Activated CD4-positive, alpha-beta T cell treated with anti-CD3 and anti-CD28 coated beads for 36 hours (primary cell): ENCODE results near the gene NHS. TPM values are rescaled to one million over a fixed set of nuclear protein-coding genes. Genes with fewer than 3 reads are reported as not detected.
A peak's percentile ranks its signal among the peaks of the same experiment; 100 is the strongest.
"Not testable (repeated sequence)": the region's sequence is repeated elsewhere in the genome, so short reads cannot be mapped to it uniquely, and the experiment has no call there.

Source experiments
- ATAC-seq: fragments of 200-7000 bp; cut with Tn5 transposase; one replicate; pipeline ENCODE4 v1.10.0; 2021; ENCODE audit warnings: mild to moderate bottlenecking, moderate library complexity
- CTCF ChIA-PET: fragments of 350-600 bp; sonication (Branson Sonifier 250); formaldehyde crosslinking; loops from one replicate; lab custom pipeline; 2021; ENCODE audit warnings: antibody characterized with exemption; lab: Charles Lee
- POLR2A ChIA-PET: fragments of 350-600 bp; sonication (Branson Sonifier 250); formaldehyde crosslinking; loops from one replicate; lab custom pipeline; 2021; ENCODE audit warnings: antibody characterized with exemption, inconsistent platforms; lab: Charles Lee
- DNase-seq: peaks from one replicate; pipeline ENCODE4 v3.0.0-alpha.2; 2020
- H3K27ac Mint-ChIP-seq: one replicate; pipeline ENCODE4 v1.8.0; 2021; ENCODE audit warnings: mixed read lengths
- H3K27me3 Mint-ChIP-seq: one replicate; pipeline ENCODE4 v1.8.0; 2021; ENCODE audit warnings: mixed read lengths
- H3K36me3 Mint-ChIP-seq: one replicate; pipeline ENCODE4 v1.8.0; 2021; ENCODE audit warnings: low read depth, mixed read lengths
- H3K4me1 Mint-ChIP-seq: one replicate; pipeline ENCODE4 v1.8.0; 2021; ENCODE audit warnings: mixed read lengths
- H3K4me3 Mint-ChIP-seq: one replicate; pipeline ENCODE4 v1.8.0; 2021; ENCODE audit warnings: mild to moderate bottlenecking, moderate library complexity, mixed read lengths
- H3K9me3 Mint-ChIP-seq: one replicate; pipeline ENCODE4 v1.8.0; 2021; ENCODE audit warnings: low read depth, mixed read lengths
- intact Hi-C, 2 experiments: fragments of 100-400 bp; cut with DNase I in 1 of 2; cut with micrococcal nuclease in 1 of 2; formaldehyde crosslinking; loops; one replicate each; pipeline versions ENCODE4 v1.14.2 to v1.15.1; 2022 to 2024; cut with DNase I, micrococcal nuclease
- total RNA-seq, 2 experiments: library from RNA; stranded (reverse); gene quantifications; one replicate each; pipeline ENCODE4 v1.2.3, GENCODE V29; 2021

Gene NHS
- total RNA-seq, 2 experiments from 2014 or later: 6.7 to 10.2 TPM

DNA sequence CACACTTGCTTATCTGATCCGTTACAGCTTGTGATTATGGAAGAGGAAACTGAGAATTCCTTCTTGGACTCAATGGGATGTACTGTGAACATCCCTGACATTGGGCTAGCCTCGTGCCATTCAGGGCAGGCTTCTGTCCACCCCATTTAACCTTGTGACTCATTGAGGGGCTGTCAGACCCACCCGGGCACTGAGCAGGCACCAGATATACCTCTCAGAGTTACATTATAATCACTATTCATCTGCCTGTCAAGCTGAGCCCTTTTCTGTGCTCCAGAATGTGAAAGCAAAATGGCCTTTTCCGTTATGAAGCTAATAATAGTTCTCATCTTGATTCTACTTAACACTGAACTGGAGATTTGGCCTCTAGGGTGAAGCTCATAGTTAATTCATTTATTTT lies 191.7 kb downstream of the NHS start:
- DNase-seq (no peak), ATAC-seq (no peak)
- H3K27me3 Mint-ChIP-seq: no peaks in the 10 kb centered on the region
- ChIA-PET CTCF (no interaction called here), POLR2A (no interaction called here)
- H3K36me3 Mint-ChIP-seq: peaks cover 3% of the 10 kb centered on the region
- no peak overlapping the region for H3K4me3 Mint-ChIP-seq
- intact Hi-C loops: no loop called here
- H3K27ac Mint-ChIP-seq: no peak overlapping the region
- no peaks in the 10 kb centered on the region for H3K9me3 Mint-ChIP-seq
- H3K4me1 Mint-ChIP-seq: peaks cover 22% of the 10 kb centered on the region

DNA sequence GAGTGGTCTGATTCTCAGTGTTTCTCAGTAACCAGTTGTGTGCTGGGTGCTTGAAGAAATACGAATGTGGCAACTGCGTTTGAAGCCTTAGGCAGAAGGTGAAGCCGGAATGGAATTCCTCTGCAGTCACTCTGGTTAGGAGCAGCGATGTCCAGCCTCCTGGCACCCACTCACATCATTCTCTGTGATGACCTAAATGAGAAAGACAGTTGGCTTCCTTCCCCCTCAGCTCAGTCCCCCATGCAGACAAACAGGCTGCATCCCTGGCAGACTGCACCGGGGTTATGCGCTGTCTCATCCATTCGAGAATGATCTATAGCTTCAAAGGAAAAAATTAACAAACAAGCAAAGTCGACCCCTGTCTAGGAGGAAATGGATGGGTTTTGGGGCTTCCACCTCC lies 192.2 kb downstream of the NHS start:
- peaks cover 22% of the 10 kb centered on the region for H3K4me1 Mint-ChIP-seq
- H3K36me3 Mint-ChIP-seq: no peaks in the 10 kb centered on the region
- ChIA-PET CTCF (interaction anchor here (0.7 kb wide), 1 partner anchor 35 kb away, joined by 3 read pairs; no protein-coding TSS in a partner anchor), POLR2A (no interaction called here)
- DNase-seq: no peak
- no peak overlapping the region for H3K4me3 Mint-ChIP-seq
- no peaks in the 10 kb centered on the region for H3K27me3 Mint-ChIP-seq
- ATAC-seq: no peak
- no peaks in the 10 kb centered on the region for H3K9me3 Mint-ChIP-seq
- H3K27ac Mint-ChIP-seq: no peak overlapping the region
- intact Hi-C loops: no loop called here

DNA sequence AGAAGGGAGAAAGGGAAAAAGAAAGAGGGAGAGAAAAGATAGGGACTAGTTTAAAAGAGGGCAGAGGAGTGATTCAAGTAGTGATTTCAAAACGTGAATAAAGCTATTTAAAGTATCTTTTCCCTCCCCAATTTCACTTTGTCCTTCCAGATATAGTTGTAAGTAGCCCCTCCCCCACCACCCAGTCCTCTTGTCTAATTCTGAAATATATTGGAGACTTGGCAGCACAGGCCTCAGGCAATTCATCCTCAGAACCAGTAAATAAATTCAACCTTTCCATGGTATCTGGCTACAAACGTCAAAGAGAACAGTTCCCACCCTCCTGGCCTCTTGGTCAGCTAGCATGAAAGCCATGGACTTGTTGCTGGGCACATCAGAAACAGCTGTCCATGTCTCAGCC lies 192.8 kb downstream of the NHS start:
- DNase-seq: no peak
- H3K9me3 Mint-ChIP-seq: no peaks in the 10 kb centered on the region
- ChIA-PET POLR2A (no interaction called here), CTCF (interaction anchor here (0.7 kb wide), 1 partner anchor 36 kb away, joined by 3 read pairs; no protein-coding TSS in a partner anchor)
- H3K4me1 Mint-ChIP-seq: peaks cover 19% of the 10 kb centered on the region
- H3K4me3 Mint-ChIP-seq: no peak overlapping the region
- H3K27me3 Mint-ChIP-seq: no peaks in the 10 kb centered on the region
- no peaks in the 10 kb centered on the region for H3K36me3 Mint-ChIP-seq
- H3K27ac Mint-ChIP-seq: no peak overlapping the region
- intact Hi-C loops: no loop called here
- ATAC-seq: no peak

DNA sequence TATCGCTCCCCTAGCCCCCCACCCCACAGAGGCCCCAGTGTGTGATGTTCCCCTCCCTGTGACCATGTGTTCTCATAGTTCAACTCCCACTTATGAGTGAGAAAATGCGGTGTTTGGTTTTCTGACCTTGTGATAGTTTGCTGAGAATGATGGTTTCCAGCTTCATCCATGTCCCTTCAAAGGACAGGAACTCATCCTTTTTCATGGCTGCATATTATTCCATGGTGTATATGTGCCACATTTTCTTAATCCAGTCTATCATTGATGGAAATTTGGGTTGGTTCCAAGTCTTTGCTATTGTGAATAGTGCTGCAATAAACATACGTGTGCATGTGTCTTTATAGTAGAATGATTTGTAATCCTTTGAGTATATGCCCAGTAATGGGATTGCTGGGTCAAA lies 193.8 kb downstream of the NHS start:
- ATAC-seq, H3K36me3 Mint-ChIP-seq, DNase-seq, intact Hi-C loops, H3K9me3 Mint-ChIP-seq, CTCF ChIA-PET, H3K27ac Mint-ChIP-seq, H3K4me1 Mint-ChIP-seq, H3K4me3 Mint-ChIP-seq, POLR2A ChIA-PET, H3K27me3 Mint-ChIP-seq: not testable (repeated sequence)

DNA sequence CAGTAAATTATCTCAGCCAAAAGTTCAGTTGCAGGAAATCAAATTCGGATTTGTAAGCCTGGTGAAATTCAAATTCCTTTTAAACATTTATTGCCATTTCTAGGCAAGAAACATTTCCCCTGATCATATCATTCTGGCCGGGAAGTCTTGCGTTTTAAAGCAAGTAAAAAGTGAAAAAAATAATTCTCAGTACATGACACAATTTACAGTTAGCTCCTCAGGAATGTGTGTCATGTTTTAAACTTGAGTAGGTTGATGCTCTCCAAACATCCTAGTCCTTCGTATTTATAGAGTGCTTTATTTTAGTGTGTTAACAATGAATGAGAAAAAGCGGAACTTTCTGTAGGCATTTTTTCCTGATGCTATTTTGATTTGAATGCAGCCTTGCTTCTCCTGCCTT lies 204.0 kb downstream of the NHS start:
- Mint-ChIP-seq H3K27me3 (peaks cover 14% of the 10 kb centered on the region), H3K27ac (no peak overlapping the region), H3K36me3 (no peaks in the 10 kb centered on the region), H3K4me3 (no peak overlapping the region), H3K9me3 (no peaks in the 10 kb centered on the region), H3K4me1 (no peaks in the 10 kb centered on the region)
- ATAC-seq: no peak
- intact Hi-C loops: no loop called here
- no peak for DNase-seq
- ChIA-PET POLR2A (no interaction called here), CTCF (no interaction called here)

DNA sequence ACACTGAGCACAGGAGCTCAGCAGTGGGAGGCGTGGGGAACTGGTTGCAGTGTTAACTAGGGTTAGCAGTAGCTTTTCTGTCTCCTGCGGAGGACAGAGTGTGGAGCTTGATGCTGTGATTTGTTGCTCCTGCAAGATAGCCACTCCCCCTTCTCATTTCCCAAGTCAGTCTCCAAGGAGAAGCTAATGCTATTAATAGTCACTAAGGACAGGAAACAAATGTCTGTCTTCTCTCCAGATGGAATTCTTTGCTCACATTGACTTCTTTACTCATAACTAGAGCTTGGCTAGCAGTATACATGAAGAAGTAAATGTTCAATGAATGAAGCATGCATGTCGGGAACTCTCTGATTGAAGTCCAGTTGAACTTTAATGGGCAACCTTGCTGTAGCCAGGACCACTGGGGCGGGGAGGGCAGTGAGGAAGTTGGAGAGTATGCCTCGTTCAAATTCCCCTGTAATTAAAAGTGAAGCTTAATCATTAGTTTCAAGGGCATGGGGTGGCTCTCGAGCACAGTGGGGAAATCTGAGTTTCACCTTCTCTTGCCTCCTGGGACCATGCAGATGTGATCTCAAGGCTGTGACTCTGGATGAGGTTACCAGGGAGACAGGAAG lies 205.6 kb downstream of the NHS start:
- Mint-ChIP-seq H3K27ac (no peak overlapping the region), H3K4me3 (no peak overlapping the region), H3K27me3 (peaks cover 10% of the 10 kb centered on the region), H3K4me1 (no peaks in the 10 kb centered on the region), H3K9me3 (no peaks in the 10 kb centered on the region), H3K36me3 (no peaks in the 10 kb centered on the region)
- ChIA-PET CTCF (no interaction called here), POLR2A (no interaction called here)
- DNase-seq (no peak), ATAC-seq (no peak)
- intact Hi-C loops: no loop called here

DNA sequence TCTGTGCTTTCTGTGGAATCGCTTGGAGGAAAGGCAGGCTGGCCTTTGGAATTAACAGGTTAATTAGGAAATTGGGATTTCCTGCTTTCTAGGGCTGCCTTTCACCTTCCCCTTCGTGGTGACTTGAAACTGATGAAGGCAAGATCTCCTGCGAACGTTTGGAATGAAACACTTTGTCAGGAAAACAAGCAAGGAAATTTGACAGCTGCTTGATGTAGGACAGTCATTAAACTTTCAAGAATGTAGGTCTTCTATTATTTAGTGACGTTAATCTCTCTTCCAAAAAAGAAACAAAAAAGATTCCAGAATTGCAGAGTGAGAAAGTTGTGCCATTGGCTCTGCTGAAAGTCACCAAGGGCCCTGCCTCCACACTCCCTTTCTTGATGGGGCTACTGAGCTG lies 206.6 kb downstream of the NHS start:
- no peak overlapping the region for H3K27ac Mint-ChIP-seq
- H3K9me3 Mint-ChIP-seq: no peaks in the 10 kb centered on the region
- ChIA-PET CTCF (no interaction called here), POLR2A (no interaction called here)
- no peaks in the 10 kb centered on the region for H3K36me3 Mint-ChIP-seq
- no peaks in the 10 kb centered on the region for H3K4me1 Mint-ChIP-seq
- intact Hi-C loops: no loop called here
- DNase-seq (no peak), ATAC-seq (no peak)
- H3K4me3 Mint-ChIP-seq: no peak overlapping the region
- H3K27me3 Mint-ChIP-seq: peaks cover 10% of the 10 kb centered on the region

DNA sequence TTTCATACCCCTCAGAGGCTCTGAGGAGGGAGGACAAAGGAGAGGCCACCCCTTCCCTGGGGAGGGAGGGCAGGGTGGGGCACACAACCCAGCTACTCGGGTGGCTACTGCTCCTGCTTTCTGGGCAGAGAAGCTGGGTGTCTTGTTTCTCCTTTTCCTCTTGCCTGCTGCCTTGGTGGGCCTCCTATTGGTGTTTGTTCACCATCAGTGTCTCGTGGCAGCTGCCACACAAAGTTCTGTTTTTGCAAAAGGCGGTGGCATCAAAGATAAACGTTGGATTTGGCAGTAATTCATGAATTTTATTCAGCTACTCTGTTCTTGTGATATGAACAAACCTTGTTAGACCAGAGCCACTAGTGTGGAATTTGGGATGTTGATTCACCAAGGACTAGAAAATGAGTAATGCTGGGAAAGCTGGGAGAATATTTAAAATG lies 209.3 kb downstream of the NHS start:
- intact Hi-C loops: no loop called here
- Mint-ChIP-seq H3K36me3 (no peaks in the 10 kb centered on the region), H3K4me1 (peaks cover 9% of the 10 kb centered on the region), H3K27ac (no peak overlapping the region), H3K4me3 (no peak overlapping the region), H3K27me3 (peaks cover 7% of the 10 kb centered on the region), H3K9me3 (no peaks in the 10 kb centered on the region)
- no peak for DNase-seq
- ATAC-seq: no peak
- POLR2A ChIA-PET: no interaction called here
- CTCF ChIA-PET: no interaction called here

DNA sequence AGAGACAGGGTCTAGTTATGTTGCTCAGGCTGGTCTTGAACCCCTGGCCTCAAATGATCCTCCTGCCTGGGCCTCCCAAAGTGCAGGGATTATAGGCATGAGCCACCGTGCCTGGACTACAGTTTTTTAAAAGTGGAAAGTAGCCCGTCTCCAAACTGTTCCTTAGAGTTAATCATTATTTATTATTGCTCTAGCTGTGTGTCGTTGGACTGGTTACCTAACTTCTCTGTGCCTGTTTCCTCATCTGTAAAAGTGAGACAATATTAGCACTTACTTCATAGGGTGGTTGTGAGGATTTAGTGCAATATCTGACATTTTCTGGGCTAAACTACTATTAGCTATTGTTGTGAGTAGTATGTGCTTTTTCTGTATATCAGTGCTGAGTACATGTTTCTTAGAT lies 210.0 kb downstream of the NHS start:
- no peak overlapping the region for H3K27ac Mint-ChIP-seq
- peaks cover 12% of the 10 kb centered on the region for H3K4me1 Mint-ChIP-seq
- peaks cover 7% of the 10 kb centered on the region for H3K27me3 Mint-ChIP-seq

DNA sequence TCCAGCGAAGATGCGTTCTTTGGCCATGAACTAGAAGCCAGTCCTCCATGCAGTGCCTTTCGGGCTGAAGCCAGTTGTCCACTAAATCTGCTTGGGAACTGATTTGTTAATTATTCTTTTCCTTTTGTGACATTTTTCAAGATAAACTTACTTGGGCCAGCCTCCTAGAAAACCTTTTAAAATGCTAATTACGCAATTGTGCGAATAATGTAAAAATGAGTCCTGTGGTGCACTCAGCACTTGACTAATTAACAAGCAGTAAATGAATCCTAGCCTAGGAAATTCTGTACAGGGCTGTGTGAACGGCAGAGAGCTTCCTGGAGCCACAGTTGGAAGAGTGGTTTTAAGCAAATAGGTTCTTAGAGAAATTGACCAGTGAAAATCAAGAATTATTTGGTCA lies 212.4 kb downstream of the NHS start:
- intact Hi-C loops: no loop called here
- H3K4me1 Mint-ChIP-seq: peaks cover 23% of the 10 kb centered on the region
- ChIA-PET CTCF (no interaction called here), POLR2A (no interaction called here)
- ATAC-seq (no peak), DNase-seq (no peak)
- H3K27ac Mint-ChIP-seq: no peak overlapping the region
- no peaks in the 10 kb centered on the region for H3K9me3 Mint-ChIP-seq
- no peaks in the 10 kb centered on the region for H3K36me3 Mint-ChIP-seq
- peaks cover 6% of the 10 kb centered on the region for H3K27me3 Mint-ChIP-seq
- no peak overlapping the region for H3K4me3 Mint-ChIP-seq

More for the DNA sequence above, 210.0 kb downstream of the NHS start:
- H3K4me3 Mint-ChIP-seq: no peak overlapping the region
- intact Hi-C loops: no loop called here
- no peak for ATAC-seq
- CTCF ChIA-PET: no interaction called here
- POLR2A ChIA-PET: no interaction called here
- no peak for DNase-seq
- no peaks in the 10 kb centered on the region for H3K9me3 Mint-ChIP-seq
- no peaks in the 10 kb centered on the region for H3K36me3 Mint-ChIP-seq

DNA sequence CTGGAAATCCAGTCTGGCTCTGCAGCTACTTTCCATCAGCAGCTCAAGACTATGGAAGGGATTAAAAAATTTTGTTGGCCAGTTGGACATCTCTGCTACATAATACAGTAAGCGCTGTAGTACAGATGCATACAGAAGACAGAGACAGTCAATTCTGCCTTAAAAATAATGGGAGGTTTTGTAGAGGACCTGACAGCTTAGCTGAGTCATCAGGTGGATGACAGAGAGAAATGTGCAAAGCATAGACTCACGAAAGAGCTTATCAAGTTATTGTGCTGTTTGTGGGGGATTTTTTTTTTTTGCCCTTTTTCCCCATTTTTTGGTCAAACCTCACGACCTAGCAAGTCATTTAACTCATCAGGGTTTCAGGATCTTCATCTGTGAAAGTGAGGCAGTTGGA lies 213.3 kb downstream of the NHS start:
- no peak overlapping the region for H3K4me3 Mint-ChIP-seq
- ChIA-PET POLR2A (no interaction called here), CTCF (interaction anchor here (0.6 kb wide), 1 partner anchor 218 kb away, joined by 3 read pairs; no protein-coding TSS in a partner anchor)
- H3K27ac Mint-ChIP-seq: no peak overlapping the region
- no peaks in the 10 kb centered on the region for H3K9me3 Mint-ChIP-seq
- H3K4me1 Mint-ChIP-seq: peaks cover 23% of the 10 kb centered on the region
- intact Hi-C loops: no loop called here
- peaks cover 6% of the 10 kb centered on the region for H3K27me3 Mint-ChIP-seq
- no peak for DNase-seq
- no peaks in the 10 kb centered on the region for H3K36me3 Mint-ChIP-seq
- ATAC-seq: peak; percentile 60

DNA sequence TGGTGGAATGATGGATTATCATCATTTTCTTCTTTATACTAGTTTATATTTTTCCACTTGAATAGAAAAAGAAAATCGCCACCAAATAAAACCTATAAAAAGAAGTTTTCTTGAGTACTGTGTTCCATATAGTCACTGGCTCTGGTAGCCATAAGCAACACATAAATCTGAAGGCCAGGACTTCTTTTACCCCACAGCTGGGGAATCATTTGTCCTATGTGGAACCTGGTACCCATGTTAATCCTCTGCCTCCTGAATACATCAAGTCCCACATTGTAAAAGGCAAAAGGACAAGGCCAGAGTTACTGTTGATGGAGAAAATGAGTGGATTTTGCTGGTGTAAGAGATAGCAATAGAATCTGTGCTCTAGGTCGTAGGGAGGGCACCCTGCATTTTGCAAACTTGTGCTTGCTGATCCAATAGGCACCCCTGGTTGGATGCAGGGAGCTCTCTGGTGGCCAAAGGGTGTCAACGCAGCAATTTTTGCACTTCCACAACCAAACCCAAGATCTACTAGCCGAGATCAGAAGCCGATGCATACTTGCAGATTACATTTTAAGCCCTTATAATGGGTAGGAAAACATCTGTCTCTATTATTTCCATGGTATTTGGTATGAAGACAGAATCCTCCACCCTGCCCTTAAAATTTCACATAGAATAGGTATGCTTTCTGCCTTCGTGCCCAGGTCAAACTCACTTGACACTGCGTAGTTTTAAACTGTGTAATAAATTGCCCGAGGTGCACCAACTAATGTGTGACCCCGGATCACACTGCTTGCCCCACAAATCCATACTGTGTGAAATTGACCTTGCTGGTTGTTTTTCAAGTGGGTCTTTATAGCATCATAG lies 216.1 kb downstream of the NHS start:
- ChIA-PET POLR2A (no interaction called here), CTCF (interaction anchor here (0.6 to 1.6 kb wide), 8 partner anchors 12 to 350 kb away, joined by 3 to 5 read pairs (median 4); no protein-coding TSS in a partner anchor)
- peaks cover 23% of the 10 kb centered on the region for H3K4me1 Mint-ChIP-seq
- H3K4me3 Mint-ChIP-seq: no peak overlapping the region
- no peaks in the 10 kb centered on the region for H3K36me3 Mint-ChIP-seq
- H3K27me3 Mint-ChIP-seq: peaks cover 6% of the 10 kb centered on the region
- H3K9me3 Mint-ChIP-seq: no peaks in the 10 kb centered on the region
- intact Hi-C loops: loop anchor here (1.0 to 10.0 kb wide), 9 partner anchors 55 to 469 kb away; partner anchors contain the start of gene NHS (in 1 of the 2)
- H3K27ac Mint-ChIP-seq: peak overlapping the region; percentile 20
- ATAC-seq: peak; percentile 82
- peak; percentile 68 for DNase-seq
